ENCODE measurements around the gene TMEM63B. TPM values are rescaled to one million over a fixed set of nuclear protein-coding genes. Genes with fewer than 3 reads are reported as not detected.

Gene TMEM63B
- 11.7 to 16.2 TPM (median 14.1 TPM) in 5 replicates for total RNA-seq (2022; extraction: Qiagen RNA extraction)

GRCh38 chr6:44127186-44128019 lies at the start of gene TMEM63B, which contains the start of gene MRPL14:
Gene TMEM63B, plus strand, starts transcription at chr6:44127554. Its CDS starts 7,031 bp downstream, at chr6:44134585.
Gene MRPL14, minus strand, starts transcription at chr6:44127452. Its CDS starts 10,841 bp downstream, at chr6:44116611.

GRCh38 chr6:44158770-44159228 lies 31.4 kb downstream of the TMEM63B start, which contains the start of gene CAPN11:
Gene CAPN11, plus strand, starts transcription at chr6:44158820. Its CDS starts 29 bp downstream, at chr6:44158849.

Other genes with a start within 250 kb of the TMEM63B start
- 56.6 to 72.7 TPM (median 66.3 TPM) in 5 replicates for gene MRPL14, start 102 bp upstream of the TMEM63B start, total RNA-seq (2022; extraction: Qiagen RNA extraction)
- 0.05 TPM in 1 of 5 replicates, not detected in the others for gene CAPN11, start 31.3 kb downstream of the TMEM63B start, total RNA-seq (2022; extraction: Qiagen RNA extraction)
- not detected in 5 replicates for gene MYMX, start 89.4 kb downstream of the TMEM63B start, total RNA-seq (2022; extraction: Qiagen RNA extraction)
- 40.5 to 52.5 TPM (median 48.2 TPM) in 5 replicates for gene SLC29A1, start 96.0 kb downstream of the TMEM63B start, total RNA-seq (2022; extraction: Qiagen RNA extraction)
- gene HSP90AB1, start 119.5 kb downstream of the TMEM63B start, total RNA-seq (2022; extraction: Qiagen RNA extraction) = 1,035 to 1,319 TPM (median 1,095 TPM) in 5 replicates
- 55.0 to 66.9 TPM (median 65.8 TPM) in 5 replicates for gene SLC35B2, start 130.0 kb downstream of the TMEM63B start, total RNA-seq (2022; extraction: Qiagen RNA extraction)
- gene NFKBIE, start 138.0 kb downstream of the TMEM63B start, total RNA-seq (2022; extraction: Qiagen RNA extraction) = 5.7 to 8.2 TPM (median 7.0 TPM) in 5 replicates
- 0.08 to 0.18 TPM (median 0.13 TPM) in 5 replicates for gene TMEM151B, start 142.9 kb downstream of the TMEM63B start, total RNA-seq (2022; extraction: Qiagen RNA extraction)
- gene AARS2, start 185.8 kb downstream of the TMEM63B start, total RNA-seq (2022; extraction: Qiagen RNA extraction) = 5.6 to 8.2 TPM (median 6.8 TPM) in 5 replicates
- not detected in 5 replicates for gene SPATS1, start 215.1 kb downstream of the TMEM63B start, total RNA-seq (2022; extraction: Qiagen RNA extraction)

All from A549 treated with AZD2906 at 1 μM for 4 hours (cell line).